ENCODE data around the gene CCDC178.
"Not testable (repeated sequence)": the region's sequence is repeated elsewhere in the genome, so short reads cannot be mapped to it uniquely, and the experiment has no call there.

The CCDC178 gene, protein sequence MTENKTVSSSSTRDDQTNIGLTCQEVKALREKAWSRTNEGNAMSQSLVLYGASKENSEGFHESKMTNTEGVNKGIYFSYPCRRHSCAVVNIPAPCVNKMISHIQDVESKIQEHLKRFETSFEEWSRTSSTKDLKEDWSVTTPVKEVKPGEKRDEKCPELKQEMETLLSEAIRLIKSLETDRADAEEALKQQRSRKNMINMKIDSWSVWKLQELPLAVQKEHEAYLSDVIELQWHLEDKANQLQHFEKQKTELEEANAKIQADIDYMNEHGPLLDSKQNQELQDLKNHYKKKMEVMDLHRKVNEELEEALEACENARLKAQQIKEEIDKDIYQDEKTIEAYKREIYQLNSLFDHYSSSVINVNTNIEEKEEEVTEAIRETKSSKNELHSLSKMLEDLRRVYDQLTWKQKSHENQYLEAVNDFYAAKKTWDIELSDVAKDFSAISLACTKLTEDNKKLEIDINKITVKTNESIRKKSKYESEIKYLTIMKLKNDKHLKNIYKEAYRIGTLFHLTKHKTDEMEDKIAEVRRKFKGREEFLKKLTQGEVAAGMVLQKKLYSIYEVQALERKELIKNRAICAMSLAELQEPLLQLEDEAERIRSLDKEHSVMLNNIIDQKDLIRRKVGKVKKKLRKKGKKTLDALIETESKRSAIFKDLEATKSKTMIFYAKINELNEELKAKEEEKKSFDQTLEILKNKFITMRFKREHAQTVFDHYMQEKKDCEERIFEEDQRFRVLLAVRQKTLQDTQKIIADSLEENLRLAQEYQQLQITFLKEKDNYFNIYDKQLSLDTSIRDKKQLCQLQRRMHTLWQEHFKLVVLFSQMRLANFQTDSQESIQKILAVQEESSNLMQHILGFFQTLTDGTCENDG

DNA sequence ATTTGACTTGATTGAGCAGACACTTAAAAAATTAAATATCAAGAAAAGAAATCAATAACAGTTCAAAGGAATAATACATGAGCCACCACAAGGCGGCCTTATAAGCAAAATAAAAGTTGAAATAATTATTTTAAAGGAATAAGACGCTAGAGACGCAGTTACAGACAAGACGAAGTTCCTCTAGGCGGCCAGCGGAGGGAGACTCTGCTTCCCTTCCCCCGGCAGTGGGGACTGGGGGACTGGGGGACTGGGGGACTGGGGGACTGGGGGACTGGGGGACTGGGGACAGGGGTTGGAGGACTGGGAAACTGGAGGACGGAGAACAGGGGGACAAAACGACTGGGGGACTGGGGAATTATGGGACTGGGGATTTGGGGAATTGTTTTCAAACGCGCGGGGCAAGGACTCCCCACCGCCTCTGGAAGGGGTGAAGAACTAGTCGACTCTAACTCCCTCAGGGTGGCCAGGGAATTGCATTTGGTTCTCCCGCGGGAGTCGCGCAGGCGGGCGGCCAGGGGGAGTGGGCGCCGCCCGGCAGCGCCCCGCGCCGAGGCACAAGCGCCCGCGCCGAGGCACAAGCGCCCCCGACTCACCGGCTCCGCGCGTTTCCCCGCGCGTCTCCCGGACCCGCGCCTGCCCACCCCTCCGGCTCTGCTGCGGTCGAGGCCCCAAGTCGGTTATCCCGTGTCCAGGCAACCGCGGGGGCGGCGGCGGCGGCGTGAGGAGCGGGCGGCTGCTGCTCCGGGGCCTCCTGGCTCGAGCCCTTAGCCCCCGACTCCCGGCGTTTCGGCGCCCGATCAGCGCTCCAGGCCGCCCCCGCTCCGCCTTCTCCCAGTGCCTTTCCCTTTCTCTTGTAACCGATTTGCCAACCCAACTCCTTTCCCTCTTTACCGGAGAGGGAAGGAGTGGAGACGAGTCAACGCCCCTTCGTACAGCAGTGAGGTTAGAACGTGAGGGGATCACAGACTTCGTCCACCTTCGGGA lies at the start of gene CCDC178:
TSS of gene CCDC178 (minus strand) at position 662 of the 984 bp plus-strand sequence. CDS start 28,633 bp downstream, outside the sequence.
- DNase-seq: no peak

- DNase-seq: no peak
Observed at GRCh38 chr18:33483908-33484307, 43.4 kb upstream of the CCDC178 start.

DNA sequence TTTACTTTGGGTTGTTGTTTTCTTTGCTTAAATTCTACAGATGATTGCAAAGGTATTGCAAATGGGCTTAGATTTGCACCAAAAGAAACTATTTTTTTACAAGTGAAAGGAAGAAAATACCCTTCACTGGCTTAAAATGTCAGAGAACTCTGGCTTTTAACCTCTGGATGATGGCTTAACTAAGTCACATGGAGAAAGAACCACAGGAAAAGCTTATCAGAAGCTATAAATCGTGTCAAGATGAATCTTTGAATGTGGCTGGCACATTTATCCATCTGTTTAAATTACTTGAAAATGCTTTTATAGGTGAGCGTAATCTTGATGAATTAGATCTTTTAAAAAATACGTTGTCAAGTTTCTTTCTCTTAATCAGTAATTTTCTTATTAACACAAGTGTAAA lies 32.0 kb upstream of the CCDC178 start:
- no peak for DNase-seq

GRCh38 chr18:33470216-33470615 lies 29.7 kb upstream of the CCDC178 start:
- DNase-seq: no peak

GRCh38 chr18:33469699-33470098 lies 29.2 kb upstream of the CCDC178 start:
- DNase-seq: no peak

GRCh38 chr18:33467531-33467930 lies 27.0 kb upstream of the CCDC178 start:
- no peak for DNase-seq

GRCh38 chr18:33466822-33467221 lies 26.3 kb upstream of the CCDC178 start:
- no peak for DNase-seq

GRCh38 chr18:33460681-33461080 lies 20.2 kb upstream of the CCDC178 start:
- DNase-seq: no peak

DNA sequence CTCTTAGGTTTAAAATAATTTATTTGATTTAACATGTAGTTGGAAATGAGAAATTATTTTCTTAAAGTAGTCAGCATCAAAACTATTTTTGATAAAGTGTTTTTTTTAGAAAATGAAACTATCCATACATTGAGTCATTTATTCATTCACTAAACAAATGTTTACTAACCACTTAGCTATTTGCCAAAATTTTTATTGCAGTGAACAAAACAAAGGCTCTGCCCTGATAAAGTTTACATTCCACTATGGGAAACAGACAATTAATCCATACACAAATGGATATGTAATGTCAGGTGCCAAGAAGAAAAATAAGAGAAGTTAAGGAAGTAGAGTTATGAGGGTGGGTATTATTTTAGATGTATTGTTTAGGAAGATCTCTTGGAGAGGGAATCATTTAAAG lies 19.1 kb upstream of the CCDC178 start:
- no peak for DNase-seq

GRCh38 chr18:33446604-33447003 lies 6.1 kb upstream of the CCDC178 start:
- no peak for DNase-seq

- no peak for DNase-seq
Observed at GRCh38 chr18:33444709-33445108, 4.2 kb upstream of the CCDC178 start.

DNA sequence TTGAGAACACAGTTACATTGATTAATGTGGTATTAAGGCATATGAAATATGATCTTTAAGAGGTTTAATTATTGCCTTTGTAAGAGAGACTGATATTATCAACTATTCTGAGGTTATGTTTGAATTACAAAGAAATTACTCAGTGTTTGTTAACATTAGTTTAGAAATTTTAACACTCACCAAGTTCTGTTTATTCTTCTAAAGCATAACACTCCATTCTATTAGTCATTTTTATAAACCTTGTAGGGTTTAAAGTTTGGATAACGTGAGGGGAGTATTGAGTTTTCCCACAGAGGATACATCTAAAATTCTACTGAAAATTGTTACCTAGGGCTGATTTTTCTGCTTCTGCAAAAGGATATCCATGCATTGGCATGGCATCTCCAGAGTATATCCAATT lies 7.7 kb downstream of the CCDC178 start:
- no peak for DNase-seq

DNA sequence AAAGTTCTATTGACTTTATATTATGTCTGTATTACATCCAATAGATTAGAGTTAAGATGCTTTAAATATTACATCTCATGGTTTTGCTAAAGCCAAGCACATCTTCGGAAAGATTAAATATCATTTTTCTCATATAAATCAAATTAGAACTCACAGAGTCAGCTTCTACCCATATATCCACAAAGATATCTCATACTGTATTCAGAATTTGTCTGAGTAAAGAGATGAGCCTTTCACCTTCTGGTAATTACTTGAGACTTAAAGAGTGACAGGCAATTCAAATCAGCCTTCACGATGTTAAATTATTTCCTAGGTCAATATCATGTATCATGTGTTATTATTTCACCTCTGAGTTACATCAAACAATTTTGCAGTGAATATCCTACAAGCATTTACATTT lies 13.0 kb downstream of the CCDC178 start:
- no peak for DNase-seq

GRCh38 chr18:33424266-33424946 lies 16.1 kb downstream of the CCDC178 start:
- DNase-seq: no peak

DNA sequence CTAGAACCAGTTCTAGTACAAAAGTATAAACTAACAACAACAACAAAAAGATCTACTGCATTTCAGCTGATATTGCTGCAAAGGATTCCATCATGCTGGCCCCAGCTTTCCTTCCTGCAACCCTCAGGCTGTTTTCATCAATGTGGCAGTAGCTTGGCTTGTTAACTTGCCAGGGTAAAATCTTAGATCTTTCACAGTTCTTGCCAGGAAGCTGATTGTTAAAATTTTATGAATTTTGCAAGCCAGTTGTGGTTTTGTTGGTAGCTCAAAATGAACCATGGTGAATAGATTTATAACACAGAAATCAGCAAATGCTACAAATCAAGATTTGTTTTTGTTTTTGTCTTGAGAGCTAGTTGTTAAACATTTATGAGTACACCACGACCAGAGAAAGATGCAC lies 19.3 kb downstream of the CCDC178 start:
- DNase-seq: no peak

DNA sequence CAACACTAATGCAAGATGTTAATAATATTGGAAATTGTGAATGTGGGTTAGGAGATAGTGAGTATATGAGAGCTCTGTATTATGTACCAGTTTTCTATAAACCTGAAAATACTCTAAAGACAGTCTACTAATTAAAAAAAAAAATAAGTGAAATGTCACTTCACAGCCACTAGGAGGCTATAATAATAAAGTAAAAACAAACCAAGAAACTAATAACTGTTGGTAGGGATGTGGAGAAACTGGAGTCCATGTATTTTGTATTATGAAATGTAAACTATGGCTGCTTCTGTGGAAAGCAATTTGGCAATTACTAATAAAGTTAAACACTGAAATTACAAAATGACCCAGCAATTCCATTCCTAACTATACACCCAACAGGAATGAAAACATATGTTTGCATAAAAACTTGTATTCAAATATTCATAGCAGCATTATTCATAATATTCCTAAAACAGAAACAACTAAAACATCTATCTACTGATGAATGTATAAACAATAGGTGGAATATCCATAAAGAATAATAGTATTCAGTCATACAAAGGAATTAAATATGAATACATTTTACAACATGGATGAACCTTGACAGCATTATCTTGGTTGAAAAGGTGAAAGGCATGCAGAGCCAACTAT lies 36.2 kb downstream of the CCDC178 start:
- no peak for DNase-seq

- DNase-seq: not testable (repeated sequence)
Observed at GRCh38 chr18:33398939-33399338, 41.6 kb downstream of the CCDC178 start.

DNA sequence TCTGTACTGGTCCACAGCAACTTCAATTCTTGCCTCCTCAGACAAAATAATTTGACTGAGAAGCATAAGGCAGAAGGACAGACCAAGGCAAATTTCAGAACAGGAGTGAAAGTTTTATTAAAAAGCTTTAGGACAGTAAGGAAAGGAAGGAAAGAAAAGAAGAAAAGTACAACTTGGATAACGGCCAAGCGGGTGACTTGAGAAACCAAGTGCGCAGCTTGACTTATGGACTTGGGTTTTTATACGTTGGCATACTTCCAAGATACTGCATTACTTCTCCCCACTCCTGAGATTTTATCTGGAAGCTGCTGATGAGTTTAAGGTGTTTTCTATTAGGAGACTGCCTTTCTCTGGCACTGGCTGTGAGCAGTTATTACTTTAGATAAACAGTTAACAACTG lies 64.7 kb downstream of the CCDC178 start:
- DNase-seq: no peak

DNA sequence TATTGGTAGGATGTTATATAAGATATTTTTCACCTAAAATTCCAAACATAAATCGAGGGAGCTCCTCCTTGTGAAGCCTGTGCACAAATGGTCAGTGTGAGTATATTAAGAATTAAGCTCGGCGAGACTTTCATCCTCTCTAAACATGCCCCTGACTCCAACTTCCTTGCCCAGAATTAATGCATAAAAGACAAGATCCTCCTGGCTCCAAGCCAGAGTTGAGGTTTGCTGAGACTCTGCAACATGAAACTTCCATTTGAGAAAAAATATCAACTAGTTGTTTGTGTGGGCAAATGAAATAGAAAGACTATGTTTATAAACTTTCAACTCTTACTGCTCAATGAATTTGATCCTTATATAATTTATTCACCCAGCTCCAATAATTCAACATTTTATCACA lies 68.1 kb downstream of the CCDC178 start:
- no peak for DNase-seq

DNA sequence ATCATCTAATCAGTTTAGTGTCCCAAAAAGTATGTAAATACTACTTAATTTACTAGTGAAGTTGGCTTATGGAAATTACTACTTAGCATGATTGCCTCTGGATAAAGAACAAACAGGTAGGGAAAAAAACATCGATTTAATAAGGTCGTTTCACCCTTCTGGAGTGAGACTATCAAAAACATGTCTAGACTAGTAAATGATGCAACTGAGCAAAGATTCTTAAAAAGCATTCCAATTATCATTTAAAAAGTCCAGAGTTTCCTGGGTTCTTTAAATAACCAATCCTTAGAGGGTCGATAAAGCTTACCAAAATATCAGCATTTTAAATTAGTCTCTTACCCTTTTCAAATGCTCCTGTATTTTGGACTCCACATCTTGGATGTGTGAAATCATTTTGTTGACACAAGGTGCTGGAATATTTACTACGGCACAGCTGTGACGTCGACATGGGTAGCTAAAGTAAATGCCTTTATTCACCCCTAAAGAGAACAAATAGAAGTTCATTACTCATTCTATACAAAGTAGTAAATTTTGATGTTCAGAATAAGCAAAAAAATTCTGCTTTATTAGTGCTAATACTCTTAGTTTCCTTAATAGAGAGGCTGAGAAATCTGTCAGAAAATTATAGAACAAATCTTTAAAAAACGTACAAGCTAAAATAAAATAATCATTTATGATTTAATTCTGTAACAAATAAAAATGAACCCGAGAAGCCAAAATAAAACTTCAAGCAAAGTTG lies 70.6 kb downstream of the CCDC178 start:
- DNase-seq: no peak

GRCh38 chr18:33356735-33357134 lies 83.8 kb downstream of the CCDC178 start:
- DNase-seq: no peak

Measured in stimulated activated CD4-positive, alpha-beta T cell treated with anti-CD3 and anti-CD28 coated beads, Interleukin-2, amount 100 ng/mL, for 48 hours (primary cell).